ENCODE data around the gene ENOX1.

GRCh38 chr13:43237616-43238015 lies 549.2 kb downstream of the ENOX1 start:
- TF ChIP-seq CTCF (IDR thresholded peaks at IDR 0.05), result no peak
- no peak for TF ChIP-seq EP300 (IDR thresholded peaks at IDR 0.05)
- TF ChIP-seq POLR2AphosphoS5 (IDR thresholded peaks at IDR 0.05), result no peak
- TF ChIP-seq POLR2A (IDR thresholded peaks at IDR 0.05), result no peak
